Cerebellar cortex (tissue), 1 donor: Measurements from ENCODE around the gene HOXB2.
"Not testable (repeated sequence)": the region's sequence is repeated elsewhere in the genome, so short reads cannot be mapped to it uniquely, and the experiment has no call there.

Source experiments
- DNase-seq: peaks from one replicate; pipeline ENCODE4 v3.0.0-alpha.2; 2015; ENCODE audit warnings: low spot score

Gene HOXB2

GRCh38 chr17:48541036-48541576, 3.8 kb downstream of the HOXB2 start:
- no peak for DNase-seq

DNA sequence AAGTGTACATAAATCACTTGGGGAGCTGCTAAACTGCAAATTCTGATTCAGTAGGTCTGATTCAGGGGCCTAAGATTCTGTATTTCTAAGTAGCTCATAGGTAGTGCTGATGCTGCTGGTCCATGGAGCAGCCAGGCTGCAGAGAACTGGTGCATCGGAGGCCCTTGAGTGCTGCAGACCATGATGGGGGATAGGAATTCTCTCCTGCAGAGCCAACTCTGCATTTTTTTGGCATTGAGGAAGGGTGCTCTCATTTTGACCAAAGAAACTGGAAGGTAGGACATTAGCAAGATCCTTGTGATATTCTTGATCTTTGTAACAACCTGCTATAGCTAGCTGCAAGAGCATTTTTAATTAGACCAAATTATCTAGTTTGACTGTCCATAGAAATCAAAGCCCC, 4.7 kb downstream of the HOXB2 start:
- no peak for DNase-seq

DNA sequence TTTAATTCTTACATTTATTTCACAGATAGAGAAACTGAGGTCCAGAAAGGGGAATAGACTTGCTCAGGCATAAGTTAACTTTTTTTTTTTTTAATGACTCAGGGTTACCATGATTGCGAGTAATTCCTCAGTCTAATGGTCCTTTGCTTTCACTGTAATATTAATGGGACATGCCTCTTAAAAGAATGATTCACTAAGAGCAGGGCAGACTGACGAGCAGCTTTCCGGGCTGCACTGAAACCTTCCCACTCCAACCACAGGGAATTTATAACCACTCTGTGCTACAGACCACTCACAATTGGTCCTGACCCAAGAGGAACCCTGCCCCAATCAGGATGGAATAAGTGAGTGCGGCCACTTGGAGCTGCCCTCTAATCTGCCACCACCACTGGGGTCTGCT, 5.7 kb downstream of the HOXB2 start:
- no peak for DNase-seq

DNA sequence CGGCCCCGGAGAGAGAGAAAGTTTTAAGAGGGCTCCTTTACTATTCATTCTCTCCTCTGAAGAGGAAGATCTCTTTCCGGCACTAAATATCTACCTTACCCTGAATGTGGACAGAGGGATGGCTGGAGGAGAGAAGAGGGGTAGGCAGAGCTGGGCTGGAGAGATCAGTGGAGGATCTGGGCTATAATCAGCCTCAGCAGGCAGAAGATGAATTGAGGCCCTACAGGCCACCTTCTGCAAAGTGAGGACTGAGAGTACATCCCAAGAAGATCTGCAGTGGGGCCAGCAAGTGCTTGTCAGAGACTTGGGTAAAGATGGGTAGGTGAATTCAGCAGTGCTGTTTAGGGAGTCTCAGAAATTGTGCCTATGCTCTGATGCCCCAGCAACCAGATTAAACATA, 7.6 kb downstream of the HOXB2 start:
- DNase-seq: no peak

DNA sequence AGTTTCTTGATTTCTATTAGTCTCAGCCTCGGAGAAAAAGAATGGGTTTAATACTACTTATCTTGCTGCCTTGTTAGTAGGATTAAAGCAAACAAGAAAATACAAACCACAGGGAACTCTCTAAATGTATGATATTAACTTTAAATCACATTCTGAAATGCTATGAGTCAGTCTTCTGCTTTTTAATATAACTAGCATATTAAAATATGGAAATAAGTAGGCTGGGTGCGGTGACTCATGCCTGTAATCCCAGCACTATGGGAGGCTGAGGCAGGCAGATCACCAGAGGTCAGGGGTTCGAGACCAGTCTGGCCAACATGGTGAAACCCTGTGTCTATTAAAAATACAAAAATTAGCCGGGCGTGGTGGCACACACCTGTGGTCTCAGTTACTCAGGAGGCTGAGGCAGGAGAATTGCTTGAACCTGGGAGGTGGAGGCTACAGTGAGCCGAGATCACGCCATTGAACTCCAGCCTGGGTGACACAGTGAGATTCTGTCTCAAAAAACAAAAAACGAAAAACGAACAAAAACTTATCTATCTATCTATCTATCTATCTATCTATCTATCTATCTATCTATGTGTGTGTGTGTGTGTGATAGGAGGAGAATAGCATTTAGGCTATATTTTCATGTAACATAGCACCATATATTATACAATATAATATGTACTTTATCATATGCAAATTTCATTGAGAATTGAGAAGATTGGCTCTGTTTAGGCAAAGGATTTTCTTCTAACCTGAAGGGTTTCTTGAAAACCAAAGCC, 8.9 kb downstream of the HOXB2 start:
- DNase-seq: not testable (repeated sequence)

- DNase-seq: no peak
These were observed 12.6 kb downstream of the HOXB2 start for GRCh38 chr17:48532261-48532660.

DNA sequence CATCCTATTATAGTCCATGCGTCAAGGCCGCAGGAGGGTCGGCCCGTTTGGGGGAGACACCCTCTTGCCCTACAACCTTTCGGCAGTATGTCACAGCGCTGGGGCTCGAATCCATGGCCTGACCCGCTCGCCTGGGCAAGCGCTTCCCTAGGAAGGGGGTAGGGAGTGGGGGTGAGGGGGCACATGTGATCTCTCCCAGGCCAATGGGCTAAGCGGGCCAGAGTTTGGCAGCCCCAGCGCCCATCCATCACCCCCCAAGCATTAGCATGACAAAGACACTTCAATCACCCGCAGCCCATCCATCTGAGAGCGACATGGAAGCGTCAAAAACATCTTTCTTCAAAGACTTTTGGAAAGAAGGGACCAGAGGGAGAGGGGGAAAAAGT, 14.0 kb downstream of the HOXB2 start, which contains the start of gene HOXB1:
Gene HOXB1, minus strand, starts transcription at position 125 of the 386 bp plus-strand sequence. Its CDS starts 107 bp downstream, at position 18.
- DNase-seq: no peak

GRCh38 chr17:48530208-48530886, 14.6 kb downstream of the HOXB2 start:
- no peak for DNase-seq

GRCh38 chr17:48529683-48530009, 15.3 kb downstream of the HOXB2 start:
- no peak for DNase-seq

DNA sequence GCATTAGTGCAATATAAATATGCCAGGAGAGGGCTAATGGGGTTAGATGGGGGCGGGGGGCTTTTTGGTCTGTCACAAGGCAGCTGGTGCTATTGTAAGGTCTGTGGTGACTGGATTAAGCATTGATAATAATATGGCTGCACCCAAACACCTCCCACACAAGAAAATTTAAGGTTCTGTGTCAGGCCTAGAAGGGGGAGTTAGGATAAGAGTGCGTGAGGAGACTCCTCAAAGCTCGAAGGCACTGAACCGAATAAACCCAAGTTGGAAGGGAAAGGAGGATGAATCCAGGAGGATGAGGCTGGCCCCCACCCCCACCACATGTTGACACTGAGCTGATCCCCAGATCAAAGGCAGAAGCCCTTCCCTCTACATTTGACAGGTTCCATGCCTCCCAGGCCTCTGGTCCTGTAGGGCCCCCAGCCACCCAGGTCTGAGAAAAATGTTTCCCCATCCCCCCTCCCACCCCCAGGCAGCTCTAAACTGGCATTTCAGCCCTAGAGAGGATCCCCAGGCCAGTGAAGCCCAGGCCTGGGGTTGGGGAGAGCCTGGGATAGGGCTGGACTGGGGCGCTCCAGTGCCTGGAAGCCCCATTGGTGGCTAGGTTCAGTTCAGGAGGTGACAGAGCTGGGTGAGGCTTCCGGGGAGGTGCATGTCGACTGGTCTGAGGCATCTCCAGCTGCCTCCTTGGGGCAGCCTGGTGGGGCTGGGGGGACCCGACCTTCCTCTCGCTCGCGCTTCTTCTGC, 15.8 kb downstream of the HOXB2 start:
- DNase-seq: no peak

- no peak for DNase-seq
These were observed 16.6 kb downstream of the HOXB2 start for GRCh38 chr17:48528153-48528935.

GRCh38 chr17:48527547-48527932, 17.4 kb downstream of the HOXB2 start:
- DNase-seq: no peak

GRCh38 chr17:48526608-48527546, 18.0 kb downstream of the HOXB2 start:
- DNase-seq: no peak

- DNase-seq: no peak
These were observed 21.9 kb downstream of the HOXB2 start for GRCh38 chr17:48523010-48523409.

- DNase-seq: no peak
These were observed 22.8 kb downstream of the HOXB2 start for GRCh38 chr17:48522031-48522653.

- DNase-seq: no peak
These were observed 24.3 kb downstream of the HOXB2 start for GRCh38 chr17:48520631-48521079.

GRCh38 chr17:48519427-48519826, 25.5 kb downstream of the HOXB2 start:
- no peak for DNase-seq

DNA sequence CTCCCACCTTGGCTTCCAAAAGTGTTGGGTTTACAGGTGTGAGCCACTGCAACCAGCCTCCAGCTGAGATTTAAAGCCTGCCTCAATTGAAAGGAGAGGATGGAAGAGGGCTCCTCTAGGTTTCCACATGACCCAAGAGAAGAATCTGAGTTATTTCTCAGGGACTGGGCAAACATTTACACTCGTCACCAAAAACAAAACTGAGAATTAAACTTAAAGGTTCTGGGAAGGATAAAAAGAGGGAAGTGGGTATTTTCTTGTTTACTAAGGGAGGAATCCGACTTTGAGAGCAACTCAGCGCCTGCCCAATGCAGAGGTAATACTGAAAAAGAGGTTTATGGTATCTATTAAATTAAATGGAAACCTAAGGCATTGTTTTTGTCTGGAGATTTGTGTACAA, 27.4 kb downstream of the HOXB2 start:
- no peak for DNase-seq

- DNase-seq: no peak
These were observed 28.7 kb downstream of the HOXB2 start for GRCh38 chr17:48515925-48516900.
